ENCODE data around the gene CDK8. TPM values are rescaled to one million over a fixed set of nuclear protein-coding genes. Genes with fewer than 3 reads are reported as not detected.

CDK8 gene
- 10 to 100 TPM; 11.0 to 19.7 TPM for total RNA-seq

DNA sequence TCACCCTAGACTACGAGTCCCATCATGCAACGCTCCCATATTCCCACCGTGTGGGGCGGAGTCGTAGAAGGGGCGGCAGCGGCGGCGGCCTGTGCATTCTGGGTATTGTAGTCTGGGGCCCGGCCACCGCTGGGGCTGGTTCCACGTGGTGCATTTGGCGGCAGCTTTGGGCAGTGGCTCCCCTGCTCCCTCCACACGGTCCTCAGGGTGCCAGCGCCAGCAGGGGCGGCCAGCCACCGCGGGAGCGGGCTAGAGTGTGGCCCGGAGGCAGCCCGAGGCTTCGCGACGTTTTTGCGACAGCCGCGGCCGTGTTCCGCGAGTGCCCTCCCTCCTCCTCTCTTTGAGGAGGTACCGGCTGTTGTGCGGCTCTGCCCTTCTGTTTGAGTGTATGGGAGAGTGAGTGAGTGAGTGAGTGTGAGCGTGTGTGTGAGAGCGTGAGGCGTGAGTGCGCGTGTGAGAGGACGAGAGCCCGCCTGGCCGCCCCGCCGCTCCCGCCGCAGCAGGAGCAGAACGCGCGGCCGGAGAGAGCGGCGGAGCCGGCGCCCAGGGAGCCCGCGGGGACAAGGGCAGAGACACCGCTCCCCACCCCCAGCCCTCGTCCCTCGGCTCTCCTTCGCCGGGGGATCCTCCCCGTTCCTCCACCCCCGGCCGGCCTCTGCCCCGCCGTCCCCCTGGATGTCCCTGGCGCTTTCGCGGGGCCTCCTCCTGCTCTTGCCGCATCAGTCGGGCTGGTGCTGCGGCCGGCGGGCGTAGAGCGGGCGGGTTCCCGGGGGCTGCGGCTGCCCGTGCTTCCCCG is at the start of gene CDK8:
TSS of gene CDK8 (plus strand) at position 343 of the 796 bp plus-strand sequence. CDS start 513 bp downstream, outside the sequence.
- Mint-ChIP-seq H3K36me3 (ENCODE audit: low read depth) (no peaks in the 10 kb centered on the region), H3K27ac (peak within 1 kb of the TSS; percentile 89), H3K27me3 (no peaks in the 10 kb centered on the region), H3K4me3 (peak within 1 kb of the TSS; percentile 90), H3K4me1 (peaks cover 22% of the 10 kb centered on the region), H3K9me3 (no peaks in the 10 kb centered on the region)
- ATAC-seq (replicated peaks) = peak; percentile 94

DNA sequence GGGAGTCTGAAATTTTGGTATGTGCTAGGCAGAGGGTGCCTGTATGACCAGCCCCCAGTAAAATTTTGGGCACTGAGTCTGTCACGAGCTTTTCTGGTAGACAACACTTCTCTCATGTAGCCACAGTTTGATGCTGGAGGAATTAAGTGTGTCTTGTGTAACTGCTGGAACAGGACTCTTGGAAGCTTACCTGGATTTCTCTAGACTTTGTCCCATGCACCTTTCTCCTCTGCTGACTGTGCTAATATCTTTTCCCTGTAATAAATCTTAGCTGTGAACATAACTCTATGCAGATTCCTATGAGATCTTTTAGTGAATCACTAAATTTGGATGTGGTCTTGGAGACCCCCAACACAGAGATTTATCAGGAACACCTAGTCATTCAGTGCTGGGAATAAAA is 45.6 kb upstream of the CDK8 start:
- Mint-ChIP-seq H3K4me3 (no peak overlapping the region), H3K4me1 (peaks cover 4% of the 10 kb centered on the region), H3K27ac (no peak overlapping the region), H3K27me3 (no peaks in the 10 kb centered on the region), H3K9me3 (no peaks in the 10 kb centered on the region), H3K36me3 (ENCODE audit: low read depth) (peaks cover 74% of the 10 kb centered on the region)
- no peak for ATAC-seq (replicated peaks)

DNA sequence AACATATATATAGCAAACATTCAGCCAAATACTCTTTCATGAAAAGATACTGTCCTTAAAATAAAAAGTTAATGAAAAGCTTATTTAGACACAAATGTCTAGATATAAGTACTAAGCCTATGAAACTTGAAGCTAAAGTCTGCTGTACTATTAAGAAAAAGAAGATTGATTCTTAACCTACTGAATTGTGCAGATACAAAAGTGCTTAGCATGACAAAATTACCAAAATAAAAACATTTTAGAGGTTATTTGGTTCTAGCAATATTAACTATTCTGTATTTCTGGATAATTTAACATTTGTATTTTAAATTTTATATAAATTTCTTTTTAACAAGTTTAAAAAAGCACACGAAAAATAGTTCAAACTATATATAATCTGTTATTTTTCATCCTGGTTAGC is 40.6 kb upstream of the CDK8 start:
- no peak for ATAC-seq (replicated peaks)
- H3K36me3 Mint-ChIP-seq (ENCODE audit: low read depth) = peaks cover 95% of the 10 kb centered on the region
- no peaks in the 10 kb centered on the region for H3K27me3 Mint-ChIP-seq
- H3K27ac Mint-ChIP-seq = no peak overlapping the region
- no peak overlapping the region for H3K4me3 Mint-ChIP-seq
- H3K9me3 Mint-ChIP-seq = no peaks in the 10 kb centered on the region
- H3K4me1 Mint-ChIP-seq = peaks cover 4% of the 10 kb centered on the region

DNA sequence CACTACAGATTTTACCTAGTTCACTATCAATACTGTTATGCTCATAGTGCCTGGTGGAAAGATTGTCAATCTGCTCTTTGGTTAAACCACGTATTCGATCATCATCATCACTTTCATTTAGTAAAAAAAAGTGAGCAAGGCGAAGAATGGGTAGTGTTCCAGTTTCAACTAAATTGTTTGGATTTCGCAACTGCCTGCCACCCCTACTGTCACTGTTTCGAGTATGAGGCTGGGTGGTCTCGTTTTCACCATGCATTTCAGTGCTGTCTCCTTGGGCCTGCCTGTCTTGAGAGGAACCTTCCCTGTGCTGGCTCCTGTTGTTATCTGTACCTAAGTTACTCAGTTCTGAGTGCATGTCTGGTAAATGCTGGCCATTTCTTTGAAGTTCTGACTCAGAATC is 39.9 kb upstream of the CDK8 start:
- H3K27ac Mint-ChIP-seq = peak overlapping the region; percentile 2
- H3K9me3 Mint-ChIP-seq = no peaks in the 10 kb centered on the region
- no peak for ATAC-seq (replicated peaks)
- no peaks in the 10 kb centered on the region for H3K27me3 Mint-ChIP-seq
- H3K4me3 Mint-ChIP-seq = no peak overlapping the region
- peaks cover 4% of the 10 kb centered on the region for H3K4me1 Mint-ChIP-seq
- peaks cover 92% of the 10 kb centered on the region for H3K36me3 Mint-ChIP-seq (ENCODE audit: low read depth)

DNA sequence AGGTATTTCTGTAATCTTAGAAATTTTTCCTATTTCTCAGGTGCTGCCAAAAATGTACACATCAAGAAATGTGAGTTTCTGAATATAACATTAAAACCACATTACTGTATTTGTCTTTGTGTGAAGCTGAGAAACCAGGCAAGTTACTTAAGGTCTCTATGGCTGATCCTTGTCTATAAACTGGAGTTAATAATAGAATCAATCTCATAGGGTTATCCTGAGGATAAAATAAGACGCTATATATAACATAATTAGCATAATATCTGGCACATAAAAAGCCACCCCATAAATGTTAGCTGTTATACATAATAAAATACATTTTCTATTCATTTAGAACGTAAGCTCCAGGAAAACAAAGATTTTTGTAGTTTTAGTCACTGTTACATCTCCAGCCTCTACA is 37.9 kb upstream of the CDK8 start:
- Mint-ChIP-seq H3K4me3 (no peak overlapping the region), H3K4me1 (peaks cover 16% of the 10 kb centered on the region), H3K9me3 (no peaks in the 10 kb centered on the region), H3K36me3 (ENCODE audit: low read depth) (peaks cover 91% of the 10 kb centered on the region), H3K27me3 (no peaks in the 10 kb centered on the region), H3K27ac (no peak overlapping the region)
- ATAC-seq (replicated peaks) = no peak

DNA sequence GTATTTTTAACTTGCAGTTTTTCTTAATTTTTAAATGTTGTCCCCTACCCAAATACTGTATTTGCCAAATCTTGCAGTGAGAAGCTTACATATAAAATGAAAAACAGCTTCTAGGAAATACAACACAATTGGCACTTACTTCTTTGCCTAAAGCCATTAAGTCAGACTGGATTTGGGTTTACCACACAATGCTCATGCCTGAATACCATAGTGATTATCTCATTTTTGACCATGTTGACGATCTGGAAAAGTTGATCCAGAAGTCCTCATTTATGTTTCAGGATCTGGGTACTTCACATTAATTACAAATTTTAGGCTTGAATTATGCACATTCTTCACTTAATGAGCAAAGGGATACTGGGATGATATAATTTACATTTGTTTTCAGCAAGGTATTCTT is 34.2 kb upstream of the CDK8 start:
- no peak for ATAC-seq (replicated peaks)
- Mint-ChIP-seq H3K27me3 (no peaks in the 10 kb centered on the region), H3K36me3 (ENCODE audit: low read depth) (peaks cover 66% of the 10 kb centered on the region), H3K4me1 (peaks cover 26% of the 10 kb centered on the region), H3K4me3 (peak overlapping the region; percentile 93), H3K27ac (peak overlapping the region; percentile 97), H3K9me3 (no peaks in the 10 kb centered on the region)

DNA sequence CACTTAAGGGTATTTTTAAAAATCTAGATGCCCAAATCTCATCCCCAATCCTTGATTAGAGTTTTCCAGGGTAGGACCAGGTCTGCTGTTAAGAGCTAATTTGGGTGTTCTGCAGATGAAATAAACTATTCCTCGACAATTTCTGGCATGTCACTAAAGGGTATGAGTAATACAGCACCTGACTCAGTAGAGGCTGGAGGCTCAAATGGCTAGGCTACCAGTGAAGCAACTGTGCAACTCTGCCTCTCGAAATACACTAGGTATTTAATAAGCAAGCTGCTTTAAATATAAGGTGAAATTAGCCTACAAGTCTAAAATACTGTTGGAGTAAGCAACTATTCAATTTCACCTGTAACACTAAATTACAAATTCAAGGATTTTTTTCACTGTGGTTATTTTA is 33.4 kb upstream of the CDK8 start:
- no peaks in the 10 kb centered on the region for H3K9me3 Mint-ChIP-seq
- H3K4me3 Mint-ChIP-seq = peak overlapping the region; percentile 93
- H3K27ac Mint-ChIP-seq = peak overlapping the region; percentile 97

DNA sequence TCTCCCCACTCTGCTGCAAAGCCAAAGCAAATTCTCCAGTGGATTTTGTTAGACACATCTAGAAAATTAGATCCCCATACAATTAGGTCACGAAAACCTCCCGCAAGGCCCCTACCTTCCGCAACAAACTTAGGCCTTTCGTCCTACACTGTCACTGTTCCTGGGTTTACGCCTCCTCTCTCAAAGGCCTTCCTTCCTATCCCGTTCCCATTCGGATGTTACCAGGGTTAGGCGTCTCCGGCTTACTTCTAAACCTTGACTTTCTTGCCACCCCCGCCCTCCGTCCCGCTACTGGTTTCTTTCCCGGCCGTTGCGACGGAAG is 32.6 kb upstream of the CDK8 start:
- peaks cover 52% of the 10 kb centered on the region for H3K36me3 Mint-ChIP-seq (ENCODE audit: low read depth)
- H3K27ac Mint-ChIP-seq = peak overlapping the region; percentile 97
- H3K4me1 Mint-ChIP-seq = peaks cover 26% of the 10 kb centered on the region
- H3K9me3 Mint-ChIP-seq = no peaks in the 10 kb centered on the region
- H3K4me3 Mint-ChIP-seq = peak overlapping the region; percentile 93
- no peaks in the 10 kb centered on the region for H3K27me3 Mint-ChIP-seq
- ATAC-seq (replicated peaks) = peak; percentile 52

More for the DNA sequence above, 33.4 kb upstream of the CDK8 start:
- H3K4me1 Mint-ChIP-seq = peaks cover 26% of the 10 kb centered on the region
- H3K36me3 Mint-ChIP-seq (ENCODE audit: low read depth) = peaks cover 58% of the 10 kb centered on the region
- ATAC-seq (replicated peaks) = no peak
- no peaks in the 10 kb centered on the region for H3K27me3 Mint-ChIP-seq

DNA sequence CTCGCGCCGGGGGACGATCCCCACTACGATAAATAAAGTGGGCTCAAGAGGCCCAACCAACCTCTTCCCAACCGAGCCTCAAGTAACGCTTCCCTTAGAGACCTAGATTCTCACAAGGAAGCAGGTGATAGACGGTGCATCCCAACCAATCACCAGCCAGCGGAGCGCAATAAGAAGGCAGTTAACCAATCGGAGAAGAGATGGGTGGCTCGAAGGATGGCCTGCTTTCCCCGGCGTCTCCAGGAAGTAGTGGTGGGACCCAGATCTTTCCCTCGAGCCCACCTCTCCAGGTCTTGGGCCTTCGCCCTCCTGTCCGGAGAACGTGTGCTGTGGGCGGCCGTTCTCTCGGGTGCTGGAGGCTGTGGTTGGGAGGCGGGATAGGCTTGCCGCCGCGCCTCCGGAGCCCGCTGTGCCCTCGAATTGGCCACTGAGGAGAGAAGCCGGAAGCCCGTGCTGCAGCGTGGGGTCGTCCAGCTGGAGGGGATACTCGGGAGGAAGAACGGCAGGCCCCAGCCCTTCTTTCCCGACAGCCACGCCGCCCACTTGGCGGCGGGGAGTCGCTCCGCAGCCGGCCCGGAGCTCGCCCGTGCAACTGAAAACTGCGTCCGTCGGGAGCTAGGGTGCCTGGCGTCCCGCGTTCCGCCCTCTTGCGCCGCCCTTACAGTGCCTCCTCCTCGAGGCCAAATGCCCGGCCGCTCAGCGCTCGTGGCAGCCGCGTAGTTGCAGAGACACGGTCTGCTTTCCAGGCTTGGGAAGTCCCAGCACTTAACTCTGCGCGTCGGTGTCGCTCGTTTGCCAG is 32.0 kb upstream of the CDK8 start, which contains the start of gene RNF6:
TSS of gene RNF6 (minus strand) at position 594 of the 799 bp plus-strand sequence. CDS start 2,665 bp downstream, outside the sequence.
- peaks cover 26% of the 10 kb centered on the region for H3K4me1 Mint-ChIP-seq
- H3K36me3 Mint-ChIP-seq (ENCODE audit: low read depth) = peaks cover 46% of the 10 kb centered on the region
- H3K4me3 Mint-ChIP-seq = peak within 1 kb of the TSS; percentile 93
- peak; percentile 97 for ATAC-seq (replicated peaks)
- H3K9me3 Mint-ChIP-seq = no peaks in the 10 kb centered on the region
- H3K27ac Mint-ChIP-seq = peak within 1 kb of the TSS; percentile 97
- no peaks in the 10 kb centered on the region for H3K27me3 Mint-ChIP-seq

DNA sequence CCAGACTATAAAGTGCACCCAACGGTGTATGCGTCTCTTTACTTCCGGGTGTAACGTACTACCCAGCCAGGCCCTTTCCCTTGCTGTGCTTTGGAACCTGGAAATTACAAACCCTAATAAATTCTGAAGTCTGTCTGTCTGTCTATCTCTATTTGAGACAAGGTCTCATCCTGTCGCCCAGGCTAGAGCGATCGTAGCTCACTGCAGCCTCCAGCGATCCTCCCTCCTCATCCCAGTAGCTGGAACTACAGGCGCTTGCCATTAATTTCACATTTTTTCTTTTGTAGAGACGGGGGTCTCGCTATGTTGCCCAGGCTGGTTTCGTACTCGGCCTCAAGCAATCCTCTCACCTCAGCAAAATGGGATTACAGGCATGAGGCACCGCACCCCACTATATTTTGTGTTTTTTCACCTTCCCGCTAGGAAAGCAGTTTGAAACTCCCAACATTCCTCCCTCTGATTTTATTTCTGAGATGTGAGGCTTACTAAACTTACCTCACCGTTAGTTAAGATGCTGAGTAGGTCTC is 31.3 kb upstream of the CDK8 start:
- H3K4me3 Mint-ChIP-seq = peak overlapping the region; percentile 93
- peak; percentile 53 for ATAC-seq (replicated peaks)

DNA sequence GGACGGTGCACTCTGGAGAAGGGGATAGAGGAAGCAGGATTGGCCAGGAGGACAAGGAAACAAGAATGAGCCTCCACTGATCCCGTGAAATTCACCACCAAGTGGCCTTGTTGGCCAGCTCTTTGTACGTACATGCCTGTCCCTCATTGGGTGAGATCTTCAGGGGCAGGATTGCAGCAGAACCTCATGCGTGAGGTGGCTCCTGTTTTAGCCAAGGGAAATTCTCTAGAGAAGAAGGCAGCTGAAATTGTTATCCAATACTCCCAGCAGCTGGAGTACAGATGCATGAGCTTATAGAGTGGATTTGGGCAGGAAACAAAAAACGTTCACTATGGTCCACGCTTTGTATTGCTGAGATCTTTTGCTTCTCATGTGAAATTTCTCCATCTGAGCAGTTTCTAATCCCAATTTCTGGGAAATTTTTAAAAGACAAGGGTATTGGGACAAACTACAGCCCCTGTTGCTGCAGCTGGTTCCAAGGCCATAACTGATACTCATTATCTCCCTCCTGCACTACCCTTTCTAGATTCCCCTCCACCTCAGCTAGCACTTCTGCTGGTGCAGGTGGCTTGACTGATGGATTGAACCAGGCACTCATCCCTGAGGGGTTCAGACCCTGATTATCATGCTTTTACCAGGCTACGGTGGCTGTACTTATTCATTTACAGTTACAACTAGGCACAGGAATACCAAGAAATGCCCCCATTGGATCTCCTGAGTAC is 27.9 kb upstream of the CDK8 start:
- peaks cover 9% of the 10 kb centered on the region for H3K36me3 Mint-ChIP-seq (ENCODE audit: low read depth)
- no peaks in the 10 kb centered on the region for H3K27me3 Mint-ChIP-seq
- peaks cover 14% of the 10 kb centered on the region for H3K4me1 Mint-ChIP-seq
- no peak overlapping the region for H3K4me3 Mint-ChIP-seq
- H3K27ac Mint-ChIP-seq = no peak overlapping the region
- ATAC-seq (replicated peaks) = no peak
- H3K9me3 Mint-ChIP-seq = no peaks in the 10 kb centered on the region

More for the DNA sequence above, 31.3 kb upstream of the CDK8 start:
- Mint-ChIP-seq H3K36me3 (ENCODE audit: low read depth) (peaks cover 40% of the 10 kb centered on the region), H3K27ac (peak overlapping the region; percentile 97), H3K9me3 (no peaks in the 10 kb centered on the region), H3K4me1 (peaks cover 26% of the 10 kb centered on the region), H3K27me3 (no peaks in the 10 kb centered on the region)

DNA sequence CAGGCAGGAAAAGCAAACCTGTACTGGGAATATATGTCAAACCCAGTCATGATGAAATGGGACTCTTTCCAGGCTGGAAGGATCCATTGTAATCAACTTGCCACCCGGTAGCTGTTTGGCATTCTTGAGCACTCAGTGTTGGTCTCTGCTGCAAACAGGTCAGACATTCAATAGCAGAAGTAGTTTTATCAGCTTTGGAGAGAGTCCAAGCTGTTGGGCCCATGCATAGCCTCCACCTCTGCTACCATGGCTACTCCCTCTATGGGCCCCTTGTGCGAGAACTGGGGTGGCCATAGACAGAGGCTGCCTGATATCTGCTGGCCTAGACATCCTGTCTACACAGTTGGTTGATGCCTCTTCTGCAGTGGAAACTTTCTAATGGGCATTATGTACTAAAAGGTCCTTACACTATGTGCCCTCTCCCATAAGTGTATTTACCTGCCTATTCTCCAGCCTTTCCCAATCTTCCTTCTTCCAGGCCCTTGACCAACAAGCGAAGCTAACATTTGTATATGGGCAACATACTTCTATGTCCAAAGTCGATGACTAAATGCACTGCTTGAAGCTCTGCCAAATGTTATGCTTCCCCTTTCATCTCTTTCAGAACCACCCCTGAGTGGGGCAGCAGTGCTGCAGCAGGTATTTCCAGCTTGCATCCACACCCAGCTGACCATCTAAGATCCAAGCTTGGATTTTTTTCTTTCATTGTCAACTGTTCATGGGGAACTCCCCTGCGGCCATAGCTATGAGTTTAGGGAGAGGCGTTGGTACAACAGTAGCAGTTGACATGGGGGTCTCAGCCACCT is 26.6 kb upstream of the CDK8 start:
- no peaks in the 10 kb centered on the region for H3K36me3 Mint-ChIP-seq (ENCODE audit: low read depth)
- no peak overlapping the region for H3K4me3 Mint-ChIP-seq
- no peak for ATAC-seq (replicated peaks)
- peaks cover 10% of the 10 kb centered on the region for H3K4me1 Mint-ChIP-seq
- no peaks in the 10 kb centered on the region for H3K9me3 Mint-ChIP-seq
- H3K27ac Mint-ChIP-seq = no peak overlapping the region
- H3K27me3 Mint-ChIP-seq = peaks cover 4% of the 10 kb centered on the region

DNA sequence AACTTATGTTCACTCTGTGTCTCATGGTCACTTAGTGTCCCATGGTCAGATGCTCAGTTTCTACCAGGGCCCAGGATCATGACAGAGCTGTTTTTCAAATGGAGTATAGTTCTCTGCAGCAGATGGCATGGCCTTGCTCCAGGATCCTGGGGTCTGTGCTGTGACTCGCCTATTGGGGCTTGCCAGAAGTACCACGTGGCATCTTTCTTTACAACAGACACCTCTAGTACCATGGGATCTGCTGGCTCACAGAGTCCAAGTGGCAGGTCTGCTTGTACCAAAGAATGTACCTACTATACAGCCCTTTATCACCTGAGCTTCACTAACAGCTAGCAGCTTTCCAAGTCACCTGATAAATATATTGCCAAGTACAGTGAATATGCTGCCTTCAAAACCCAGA is 25.8 kb upstream of the CDK8 start:
- no peaks in the 10 kb centered on the region for H3K9me3 Mint-ChIP-seq
- no peaks in the 10 kb centered on the region for H3K36me3 Mint-ChIP-seq (ENCODE audit: low read depth)
- no peak for ATAC-seq (replicated peaks)
- peaks cover 4% of the 10 kb centered on the region for H3K27me3 Mint-ChIP-seq
- peaks cover 5% of the 10 kb centered on the region for H3K4me1 Mint-ChIP-seq
- no peak overlapping the region for H3K4me3 Mint-ChIP-seq
- no peak overlapping the region for H3K27ac Mint-ChIP-seq

Measured in activated T-helper 17 cell treated with anti-CD3 and anti-CD28 coated beads, Interleukin-2, amount 50 U/mL, for 72 hours (primary cell).